GM19463 (cell line): ENCODE data around the gene TFR2.

Experiments used
- ATAC-seq: cut with Tn5 transposase; IDR thresholded peaks from one replicate; pipeline ENCODE4 v1.9.1; 2021; ENCODE audit warnings: mild to moderate bottlenecking, moderate library complexity; ENCODE audit not compliant: unreplicated experiment

Gene TFR2

DNA sequence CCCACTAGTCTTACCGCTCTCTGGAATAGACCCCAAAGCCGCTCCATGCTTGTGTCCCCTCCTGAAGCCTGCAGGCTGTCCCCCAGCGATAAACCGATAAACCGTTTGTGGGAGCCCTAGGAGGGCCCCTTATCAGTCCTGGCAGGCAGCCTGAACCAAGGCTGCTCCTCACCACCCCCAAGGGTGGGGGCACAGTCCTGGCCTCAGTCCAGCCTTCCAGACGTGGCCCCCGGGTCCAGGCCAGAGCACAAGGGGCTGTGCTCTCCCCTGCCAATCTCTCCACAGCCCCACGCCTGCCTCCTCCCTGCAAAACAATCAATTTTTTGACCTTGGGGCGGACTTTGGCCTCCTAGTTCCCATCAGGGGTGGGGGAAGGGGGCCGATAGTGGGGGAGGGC lies at the start of gene TFR2:
Gene TFR2, minus strand, starts transcription at position 90 of the 397 bp plus-strand sequence. Its CDS starts 43 bp downstream, at position 47.
- ATAC-seq = no peak

DNA sequence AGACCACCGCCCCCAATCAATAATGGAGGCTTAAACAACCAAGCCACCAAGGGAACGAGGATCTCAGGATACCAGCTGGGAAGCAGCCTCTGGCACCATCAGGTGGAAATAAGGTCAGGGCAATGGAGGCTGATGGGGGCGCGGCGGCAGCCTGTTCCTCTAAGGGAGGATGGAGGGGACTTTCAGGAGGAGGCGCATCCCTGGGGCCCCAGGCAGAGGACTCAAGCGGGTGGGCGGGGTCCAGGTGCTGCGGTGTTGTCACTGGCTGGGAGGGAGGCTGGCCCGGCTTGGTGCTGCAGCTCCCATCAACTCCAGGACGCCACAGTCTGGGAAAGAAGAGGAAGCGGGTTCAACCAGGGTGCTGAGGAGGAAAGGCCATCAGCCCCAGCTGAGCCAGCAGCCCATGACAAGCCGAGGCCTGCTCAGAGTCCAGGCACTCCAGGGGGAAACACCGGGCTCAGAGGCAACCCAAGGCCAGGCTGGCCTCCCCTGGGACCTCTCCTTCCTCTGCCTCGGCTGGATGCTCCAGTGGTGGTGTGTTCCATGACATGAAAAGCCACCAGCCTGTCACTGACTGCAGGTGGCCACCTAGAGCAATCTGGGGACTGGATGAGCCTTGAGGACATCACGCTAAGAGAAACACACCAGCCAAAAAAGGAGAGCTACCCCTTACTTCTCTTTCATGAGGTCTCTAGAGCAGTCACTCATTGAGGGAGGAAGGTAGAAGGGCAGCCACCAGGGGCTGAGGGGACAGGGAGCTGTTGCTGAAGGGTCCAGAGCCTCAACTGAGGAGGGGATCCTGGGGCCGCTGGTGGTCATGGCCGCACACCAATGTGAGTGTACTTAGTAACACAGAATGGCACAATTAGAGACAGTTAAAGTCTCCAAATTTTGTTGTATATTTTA lies 48.1 kb upstream of the TFR2 start:
- ATAC-seq = no peak

DNA sequence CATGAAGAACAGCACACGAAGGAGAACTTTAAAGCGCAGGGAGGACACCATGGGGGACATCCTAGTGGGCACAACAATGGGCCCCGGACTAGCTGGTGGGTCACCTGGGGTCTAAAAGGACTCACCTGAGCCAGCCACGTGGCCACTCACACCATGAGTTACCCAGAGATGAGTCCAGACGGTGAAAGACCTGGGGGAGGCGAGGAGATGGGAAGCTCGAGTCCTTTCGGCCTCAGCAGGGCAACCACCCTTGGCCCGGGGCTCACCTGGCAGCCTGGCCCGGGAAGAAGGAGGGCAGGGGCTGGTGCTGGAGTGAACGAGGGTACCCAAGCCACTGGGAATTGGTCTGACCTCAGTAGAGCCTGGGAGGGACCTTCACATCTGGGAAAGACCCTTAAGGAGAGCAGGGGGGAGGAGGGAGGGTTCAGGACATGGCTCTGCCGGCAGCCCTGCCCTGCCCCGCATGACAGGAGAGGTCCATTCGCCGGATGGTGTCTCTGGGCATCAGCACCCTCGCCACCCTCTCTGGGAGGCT lies 47.0 kb upstream of the TFR2 start:
- ATAC-seq = no peak

DNA sequence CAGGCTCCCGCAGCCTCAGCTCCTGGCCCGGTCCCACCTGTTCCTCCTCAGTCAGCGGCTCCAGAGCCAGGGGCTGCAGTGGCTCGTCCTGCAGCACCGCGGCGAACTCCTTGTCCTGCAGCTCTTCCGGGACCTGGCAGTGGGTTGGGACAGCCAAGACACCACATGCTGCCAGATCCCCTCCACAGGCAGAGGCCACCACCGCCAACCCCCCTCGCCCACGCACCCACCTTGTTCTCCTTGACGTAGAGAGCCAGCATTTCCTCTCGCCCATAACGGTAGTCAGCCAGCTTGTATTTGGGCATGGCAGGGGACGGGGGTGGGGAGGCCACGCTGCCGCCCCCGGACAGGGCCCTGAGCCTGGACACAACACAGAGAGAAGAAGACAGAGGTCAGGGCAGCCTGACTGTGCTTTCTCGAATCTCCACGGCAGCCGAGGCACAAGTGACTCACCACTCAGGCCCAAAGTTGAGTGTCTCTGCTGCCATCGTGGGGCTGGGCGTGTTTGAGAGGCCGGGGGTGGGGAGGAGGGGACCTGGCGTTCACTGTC lies 46.5 kb upstream of the TFR2 start:
- ATAC-seq = no peak

DNA sequence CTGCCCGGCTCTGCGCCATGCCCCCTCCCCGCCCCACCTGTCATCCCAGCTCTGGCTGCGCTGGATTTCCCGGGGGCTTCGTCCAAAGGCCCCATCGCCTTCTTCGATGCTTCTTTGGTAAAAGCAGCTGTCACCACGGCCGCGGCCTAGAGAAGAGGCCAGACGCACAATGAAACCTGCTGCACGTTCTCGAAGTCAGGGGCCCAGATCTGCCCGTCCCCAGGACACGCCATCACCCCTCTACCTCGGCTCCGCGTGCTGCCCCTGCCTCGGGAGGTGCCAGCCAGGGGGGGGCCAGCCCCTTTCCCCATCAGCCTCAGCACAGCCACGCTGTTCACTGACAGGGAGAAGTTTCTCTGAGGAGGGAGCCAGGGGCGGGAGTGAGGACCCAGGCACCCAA lies 45.9 kb upstream of the TFR2 start:
- no peak for ATAC-seq

DNA sequence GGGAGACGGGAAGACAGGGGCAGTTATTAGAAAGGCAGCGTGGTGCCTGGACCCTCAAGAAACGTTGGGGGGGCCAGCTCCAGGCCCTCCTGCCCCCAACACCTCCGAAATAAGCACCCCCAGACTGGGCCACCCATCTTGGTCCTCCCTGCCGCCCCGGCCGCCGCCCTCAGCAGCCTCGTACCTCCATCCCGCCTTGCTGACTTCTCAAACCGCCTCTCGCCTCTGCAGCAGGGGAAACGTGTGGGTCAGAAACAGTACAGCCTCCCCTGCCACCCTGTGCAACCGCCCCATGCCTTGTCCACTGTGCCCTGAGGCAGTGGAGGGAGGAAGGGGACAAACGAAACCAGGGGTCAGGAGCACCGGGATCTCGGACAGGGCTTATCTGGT lies 45.5 kb upstream of the TFR2 start:
- no peak for ATAC-seq

DNA sequence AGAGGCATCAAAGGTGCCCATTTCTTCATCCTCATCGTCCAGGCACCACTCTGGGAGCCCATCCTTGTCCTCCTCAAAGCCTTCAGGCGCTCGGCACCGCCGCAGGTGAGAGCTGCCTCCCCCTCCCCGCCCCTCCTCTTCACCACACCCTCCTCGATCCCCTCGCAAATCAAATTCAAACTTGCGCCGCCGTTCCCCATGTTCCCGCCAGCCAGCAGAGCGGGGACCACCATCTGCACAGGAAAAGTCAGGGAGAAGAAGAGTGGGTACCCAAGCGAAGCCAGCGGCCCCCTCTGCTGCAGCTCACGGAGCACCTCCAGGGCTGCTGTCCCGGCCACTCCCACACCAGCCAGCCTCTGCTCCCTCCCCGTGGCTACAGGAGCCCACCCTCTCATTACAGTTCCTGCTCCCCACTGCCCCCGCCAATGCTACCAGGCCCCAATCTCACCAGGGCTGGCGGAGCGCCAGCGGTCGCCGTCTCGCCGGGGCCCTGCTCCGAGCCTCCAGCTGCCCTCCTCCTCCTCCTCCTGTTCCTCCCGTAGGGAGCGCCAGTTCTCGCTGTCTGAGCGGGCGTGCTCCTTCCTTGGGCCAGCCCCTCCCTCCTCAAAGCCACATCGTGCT lies 45.0 kb upstream of the TFR2 start:
- ATAC-seq = no peak

DNA sequence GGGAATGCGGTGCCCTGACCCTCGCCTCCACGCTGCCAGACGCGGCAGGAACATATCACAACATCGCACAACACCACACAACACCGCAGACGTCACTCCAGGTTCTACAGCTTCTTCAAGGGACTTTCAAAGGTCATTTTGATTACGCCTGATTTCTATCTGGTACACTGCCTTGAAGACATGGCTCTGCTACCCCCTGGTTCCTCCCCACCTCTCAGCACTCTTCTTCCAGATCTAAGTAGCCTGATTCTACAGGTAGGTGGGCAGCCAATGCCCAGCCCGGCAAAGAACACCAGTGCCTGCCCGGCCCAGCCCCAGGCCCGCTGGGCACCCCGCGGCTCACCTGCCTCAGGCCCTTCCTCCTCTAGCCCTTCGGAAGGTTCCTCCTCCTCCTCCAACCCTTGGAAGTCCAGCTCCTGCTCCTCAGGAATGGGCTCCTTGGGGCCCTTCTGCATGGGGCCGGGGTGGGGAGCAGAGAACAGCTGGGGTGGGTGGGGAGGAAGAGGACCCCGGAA lies 44.3 kb upstream of the TFR2 start:
- ATAC-seq = no peak

DNA sequence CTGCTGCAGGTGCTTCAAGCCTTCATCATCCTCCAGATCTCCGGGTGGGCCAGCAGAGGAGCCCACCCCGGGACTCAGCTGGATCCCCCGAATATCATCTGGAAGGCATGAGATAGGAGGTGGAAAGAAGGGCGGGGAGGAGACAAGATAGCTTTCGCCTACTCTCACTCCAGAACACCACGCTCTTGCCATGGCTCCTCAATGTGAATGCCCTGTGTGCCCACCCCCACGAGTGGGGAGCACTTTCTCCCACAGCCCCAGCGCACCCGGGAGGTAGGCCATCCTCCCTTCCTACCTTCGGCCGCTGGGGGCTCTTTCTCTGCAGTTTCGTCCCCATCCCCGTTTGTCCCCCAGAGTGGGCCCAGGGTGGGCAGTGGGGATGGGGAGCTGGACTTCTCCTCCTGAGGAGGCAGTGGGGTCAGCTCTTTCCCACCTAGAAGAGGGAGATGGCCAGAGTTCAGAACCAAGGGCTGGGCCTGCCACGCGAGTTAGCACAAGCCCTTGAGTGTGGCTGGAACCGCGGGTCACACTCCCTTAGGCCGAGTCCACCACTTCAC lies 43.8 kb upstream of the TFR2 start:
- no peak for ATAC-seq

DNA sequence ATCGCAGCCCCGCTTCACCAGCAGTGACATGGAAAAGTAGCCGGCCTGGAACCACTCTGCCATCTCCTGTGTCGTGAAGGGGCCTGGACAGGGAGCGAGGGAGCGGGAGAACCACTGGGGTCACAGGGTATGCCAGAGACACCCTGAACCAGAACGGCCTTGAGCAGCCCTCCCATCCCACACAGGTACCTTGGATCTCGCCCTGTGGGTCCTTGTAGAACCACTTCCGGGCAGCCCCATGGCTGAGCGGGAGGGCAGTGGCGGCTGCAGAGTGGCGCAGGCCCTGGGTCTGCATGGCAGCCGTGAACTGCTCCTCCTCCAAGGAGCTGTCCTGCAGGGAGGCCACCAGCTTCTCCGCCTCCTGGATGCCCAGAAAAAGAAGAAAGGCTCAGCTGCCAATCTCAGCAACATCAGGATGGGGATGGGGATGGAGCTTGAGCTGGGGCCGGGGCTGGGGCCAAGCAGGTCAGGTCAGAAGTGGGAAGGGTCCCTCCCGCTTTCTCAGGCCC lies 43.2 kb upstream of the TFR2 start:
- no peak for ATAC-seq

DNA sequence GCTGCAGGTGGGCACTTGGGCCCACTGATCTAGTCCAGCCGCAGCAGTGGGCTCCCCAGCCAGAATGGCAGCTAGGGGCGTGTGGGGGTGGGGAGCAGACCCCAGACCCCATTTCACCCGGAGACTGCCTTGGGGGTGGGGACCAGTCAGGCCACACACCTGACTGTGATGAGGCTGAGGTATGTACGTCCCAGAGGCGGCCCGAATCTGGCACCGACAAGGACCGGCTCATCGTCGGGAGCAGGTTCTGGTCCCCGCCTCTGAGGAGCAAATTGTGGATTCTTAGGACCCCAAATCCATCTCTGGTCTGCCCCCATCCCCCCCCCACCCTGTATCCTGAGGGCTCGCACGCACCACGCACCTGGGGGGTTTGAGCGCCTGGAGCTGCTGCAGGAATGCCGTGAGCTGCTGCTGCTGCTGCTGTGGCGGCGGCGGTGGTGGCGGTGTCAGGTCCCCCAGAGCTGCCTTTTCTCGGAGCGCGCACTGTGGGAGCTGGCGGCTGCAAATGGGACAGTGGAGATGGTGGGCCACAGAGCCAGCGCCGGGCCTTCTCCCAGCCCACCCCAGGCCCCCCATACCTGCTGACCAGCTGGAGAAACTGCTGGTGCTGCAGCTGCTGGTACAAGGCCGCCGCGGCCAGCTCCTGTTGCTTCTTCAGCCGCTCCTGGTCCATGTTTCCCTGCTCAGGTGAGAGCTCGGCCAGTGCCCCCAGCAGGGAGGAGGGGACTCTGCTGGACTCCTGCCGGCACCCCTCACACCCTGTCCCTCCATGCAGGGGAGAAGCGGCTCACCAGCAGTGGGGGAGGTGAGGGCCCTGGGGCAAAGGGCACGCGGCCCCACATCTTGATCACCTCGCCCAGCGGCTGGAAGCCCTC lies 42.5 kb upstream of the TFR2 start:
- ATAC-seq = no peak

DNA sequence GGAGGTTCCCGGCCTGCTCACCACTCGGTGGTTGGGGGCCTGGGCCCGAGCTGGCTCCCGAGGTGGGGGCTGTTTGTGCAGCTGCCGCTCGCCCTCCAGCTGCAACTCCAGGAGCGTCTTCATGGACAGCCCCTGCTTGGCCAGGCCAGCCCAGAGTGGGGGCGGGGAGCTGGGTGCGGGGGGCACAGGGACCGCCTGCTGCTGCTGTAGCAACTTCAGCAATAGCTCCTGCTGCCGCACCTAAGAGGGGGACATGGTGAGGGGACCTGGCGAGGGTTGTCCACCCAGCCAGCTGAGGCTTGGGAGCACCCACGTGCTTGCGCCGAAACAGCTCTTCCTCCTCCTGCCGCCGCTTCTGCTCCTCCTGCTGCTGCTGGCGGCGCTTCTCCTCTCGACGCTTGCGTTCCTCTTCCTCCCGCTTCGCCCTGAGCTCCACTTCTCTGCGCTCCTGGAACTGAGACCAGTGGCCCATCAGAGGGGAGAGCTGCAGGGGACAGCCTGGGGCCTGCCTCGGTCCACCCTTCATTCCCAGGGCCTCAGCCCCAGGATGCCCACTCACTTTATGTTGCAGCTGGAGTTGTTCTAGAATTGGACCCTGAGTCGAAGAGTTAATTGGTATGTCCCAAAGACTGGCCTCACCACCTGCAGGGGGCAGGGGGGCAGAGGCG lies 41.8 kb upstream of the TFR2 start:
- ATAC-seq = no peak

DNA sequence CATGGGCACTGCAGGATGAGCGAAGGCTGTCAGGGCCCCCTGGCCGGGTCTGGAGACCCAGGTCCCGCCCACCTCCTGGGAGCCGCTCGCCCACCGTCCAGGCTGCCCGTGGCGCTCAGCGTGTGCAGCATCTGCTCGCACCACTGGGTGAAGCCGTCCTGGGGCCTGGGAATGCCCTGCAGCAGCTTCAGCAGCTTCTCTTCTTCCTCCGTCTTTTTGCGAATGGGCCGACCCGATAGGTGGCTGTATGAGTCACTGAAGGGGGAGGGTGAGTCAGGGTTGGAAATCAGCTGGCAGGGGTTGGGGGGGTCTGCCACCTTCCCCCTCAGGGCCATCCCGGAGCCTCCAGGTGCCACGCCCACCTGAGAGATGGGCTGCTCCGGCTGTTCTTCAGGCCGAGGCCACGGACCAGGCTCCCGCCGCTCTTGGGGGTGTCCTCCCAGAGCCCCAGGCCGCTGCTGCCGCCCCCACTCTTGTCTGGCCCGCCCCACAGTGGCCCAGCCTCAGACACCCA lies 40.9 kb upstream of the TFR2 start:
- no peak for ATAC-seq

DNA sequence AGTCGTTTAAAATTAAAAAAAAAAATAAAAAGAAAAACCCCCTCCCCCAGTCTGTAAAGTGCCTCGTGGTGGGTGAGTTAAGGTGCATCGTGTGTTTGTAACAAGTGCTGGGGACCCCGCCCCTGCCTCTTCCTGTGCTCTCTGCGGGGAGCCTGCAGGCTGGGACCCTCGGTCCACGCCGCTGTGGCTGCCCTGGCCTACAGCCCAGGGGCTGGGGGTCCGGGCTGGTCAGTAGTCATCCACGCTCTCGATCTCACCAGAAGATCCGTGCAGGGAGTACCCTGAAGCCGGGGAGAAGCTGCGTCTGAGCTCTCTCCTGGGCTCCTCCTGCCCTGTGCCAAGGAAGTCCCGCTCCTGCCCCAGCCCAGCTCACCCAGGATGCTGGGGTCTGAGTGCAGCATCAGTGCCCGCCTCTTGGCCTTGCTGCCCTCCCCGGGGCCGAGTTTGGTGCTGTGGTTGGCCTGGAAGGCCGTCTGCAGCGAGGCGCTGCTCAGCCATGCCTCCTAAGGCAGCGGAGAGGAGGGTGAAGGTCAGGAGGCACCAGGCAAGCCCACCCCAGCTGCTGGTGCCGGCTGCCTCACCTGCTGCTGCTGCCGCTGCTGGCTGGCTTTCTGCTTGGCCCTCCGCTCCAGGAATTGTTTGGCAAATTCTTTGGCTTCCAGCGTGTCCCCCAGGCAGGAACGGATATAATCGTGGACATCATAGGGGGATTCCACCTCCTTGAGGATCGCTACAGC lies 40.3 kb upstream of the TFR2 start:
- no peak for ATAC-seq

DNA sequence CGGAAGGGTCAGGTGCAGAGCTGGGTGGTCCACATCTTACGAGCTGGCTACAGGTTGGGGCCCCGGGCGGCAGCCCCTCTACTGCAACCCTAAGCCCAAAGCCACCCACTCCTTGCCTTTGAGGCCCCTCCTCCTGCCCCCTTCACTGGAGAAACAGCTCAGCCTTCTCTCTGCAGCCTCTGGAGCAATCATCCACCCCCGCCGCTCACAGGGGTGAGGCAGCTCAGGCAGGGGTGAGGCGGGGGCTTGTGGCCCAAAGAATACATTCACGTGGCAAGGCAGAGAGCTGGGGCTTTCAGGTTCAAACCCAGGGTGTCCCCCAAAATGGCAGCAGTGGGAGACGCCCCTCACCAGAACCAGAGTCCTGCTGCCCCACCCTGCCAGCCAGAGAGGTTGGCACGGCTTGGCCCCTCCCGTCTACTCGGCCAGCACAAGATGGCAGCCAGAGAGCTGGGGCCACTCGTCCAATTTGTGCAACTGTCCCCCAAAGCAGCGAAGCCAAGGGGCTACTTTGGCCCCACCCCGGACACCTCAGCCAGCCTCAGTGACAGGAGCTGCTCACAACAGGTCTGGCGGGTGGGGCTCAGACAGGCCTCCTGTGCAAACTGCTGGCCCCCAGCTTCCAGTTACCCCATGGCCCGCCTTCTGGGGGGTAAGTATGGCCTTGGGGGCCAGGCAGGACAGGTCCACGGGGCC lies 39.4 kb upstream of the TFR2 start:
- no peak for ATAC-seq

DNA sequence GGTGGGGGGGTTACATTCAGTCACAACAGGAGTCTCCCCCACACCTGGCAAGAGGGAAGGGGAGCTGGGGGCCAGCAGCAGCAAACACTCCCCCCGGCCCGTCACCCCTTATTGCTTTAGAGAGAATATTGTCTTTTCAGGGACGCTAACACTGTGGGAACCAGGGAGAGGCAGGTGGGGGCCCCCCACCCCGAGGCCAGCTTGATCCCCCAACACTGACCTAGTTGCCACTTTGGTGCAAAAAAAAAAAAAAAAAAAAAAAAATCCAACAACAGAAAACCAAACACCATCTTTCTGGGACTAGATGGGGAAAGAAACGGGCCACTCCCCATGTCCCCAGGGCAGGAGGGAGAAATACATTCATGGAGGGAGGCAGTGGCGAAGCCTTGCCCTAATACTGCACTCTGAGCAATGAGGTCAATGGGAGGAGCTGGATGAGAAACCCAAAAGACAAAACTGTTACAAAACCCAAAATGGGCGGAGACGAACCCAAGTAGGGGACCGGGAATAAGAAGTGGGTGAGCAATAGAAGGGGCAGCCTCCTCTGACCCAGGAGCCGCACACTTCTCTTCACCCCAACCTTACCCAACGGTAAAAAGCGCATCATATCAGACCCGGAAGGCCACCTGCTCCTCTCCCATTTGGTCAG lies 38.7 kb upstream of the TFR2 start:
- ATAC-seq = no peak

DNA sequence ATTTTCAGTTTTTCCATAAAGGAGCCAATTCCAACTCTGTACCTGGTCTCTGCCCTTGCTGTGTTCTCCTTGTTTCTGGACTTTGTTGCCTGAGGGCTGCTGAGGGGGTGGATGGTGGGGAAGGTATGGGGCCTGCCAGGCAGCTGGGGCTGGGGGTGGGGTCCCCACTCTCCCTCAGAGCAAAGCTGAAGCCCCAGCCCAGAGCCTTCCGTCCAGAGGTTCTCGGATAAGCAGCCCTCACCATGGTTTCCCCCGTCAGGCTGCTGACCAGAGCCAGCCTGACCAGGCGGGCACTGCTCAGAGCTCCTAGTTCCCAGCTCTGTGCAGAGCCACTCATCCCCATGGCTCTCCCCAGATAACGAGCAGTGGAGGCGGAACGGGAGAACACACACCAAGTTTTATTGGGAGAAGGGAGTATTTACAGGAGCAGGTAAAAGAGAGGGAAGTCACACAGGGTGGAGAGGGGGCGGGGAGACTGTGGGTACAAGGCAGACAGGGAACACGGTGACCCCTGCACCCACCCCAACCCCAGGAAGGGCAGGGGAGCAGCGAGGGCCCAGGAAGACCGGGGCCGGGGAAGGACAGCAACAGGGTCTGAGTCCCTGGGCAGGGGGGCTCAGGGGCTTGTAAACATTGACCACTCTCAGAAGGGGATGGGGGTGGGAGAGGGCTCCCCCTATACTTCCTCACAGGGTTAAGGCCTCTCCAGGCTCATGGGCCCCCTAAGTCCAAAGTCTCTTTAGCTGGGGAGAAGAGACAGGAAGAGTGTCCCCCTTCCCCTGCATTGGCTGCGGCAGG lies 38.0 kb upstream of the TFR2 start:
- ATAC-seq = no peak
